Pulmonary artery endothelial cell (primary cell): ENCODE results near the gene THOP1. TPM values are rescaled to one million over a fixed set of nuclear protein-coding genes. Genes with fewer than 3 reads are reported as not detected.

Experiments
- DNase-seq: peaks from one replicate; pipeline ENCODE4 v3.0.0-alpha.2; 2011; ENCODE audit warnings: low read depth, low spot score
- total RNA-seq: library from RNA; depleted of rRNA; stranded (reverse); fragments of >200 nt; gene quantifications from 2 replicates; pipeline ENCODE4 v1.2.3, GENCODE V29; 2014

The THOP1 gene
- total RNA-seq = 187 and 195 TPM in 2 replicates

- DNase-seq = peak; percentile 96
These were observed at the start of gene THOP1 for GRCh38 chr19:2785244-2785997. Gene THOP1 (plus strand): TSS chr19:2785503. CDS start chr19:2785663, 160 bp downstream.

- no peak for DNase-seq
These were observed 48.6 kb upstream of the THOP1 start for GRCh38 chr19:2736550-2737190.

- peak; percentile 96 for DNase-seq
These were observed 45.5 kb upstream of the THOP1 start, which contains the start of gene SLC39A3 for GRCh38 chr19:2739602-2740313. Gene SLC39A3 (minus strand): TSS chr19:2740017. CDS start chr19:2737257, 2,760 bp downstream.

- DNase-seq = no peak
These were observed 45.0 kb upstream of the THOP1 start for GRCh38 chr19:2740314-2740656.

GRCh38 chr19:2743099-2743498 is 42.2 kb upstream of the THOP1 start:
- no peak for DNase-seq

- DNase-seq = no peak
These were observed 41.2 kb upstream of the THOP1 start for GRCh38 chr19:2744113-2744512.

GRCh38 chr19:2747349-2747748 is 38.0 kb upstream of the THOP1 start:
- no peak for DNase-seq

GRCh38 chr19:2750808-2751437 is 34.4 kb upstream of the THOP1 start:
- DNase-seq = no peak

- no peak for DNase-seq
These were observed 33.9 kb upstream of the THOP1 start for GRCh38 chr19:2751438-2751830.

- DNase-seq = no peak
These were observed 30.4 kb upstream of the THOP1 start for GRCh38 chr19:2754659-2755447.

- DNase-seq = no peak
These were observed 29.9 kb upstream of the THOP1 start for GRCh38 chr19:2755448-2755705.

- no peak for DNase-seq
These were observed 29.5 kb upstream of the THOP1 start for GRCh38 chr19:2755811-2756210.

- no peak for DNase-seq
These were observed 28.8 kb upstream of the THOP1 start for GRCh38 chr19:2756477-2756876.

- DNase-seq = no peak
These were observed 28.1 kb upstream of the THOP1 start for GRCh38 chr19:2756921-2757881.

- no peak for DNase-seq
These were observed 26.5 kb upstream of the THOP1 start for GRCh38 chr19:2758601-2759313.

- no peak for DNase-seq
These were observed 25.9 kb upstream of the THOP1 start for GRCh38 chr19:2759362-2759761.

- no peak for DNase-seq
These were observed 25.3 kb upstream of the THOP1 start for GRCh38 chr19:2759965-2760364.

GRCh38 chr19:2761309-2761677 is 24.0 kb upstream of the THOP1 start:
- DNase-seq = no peak

GRCh38 chr19:2761876-2762782 is 23.2 kb upstream of the THOP1 start:
- no peak for DNase-seq
